NCI-H2227 treated with DMSO at 0.1 percent for 48 hours (cell line): ENCODE results near the gene TMEM245.
"Not testable (repeated sequence)": the region's sequence is repeated elsewhere in the genome, so short reads cannot be mapped to it uniquely, and the experiment has no call there.

Experiments used
- DNase-seq: peaks from one replicate; lab custom pipeline; 2025; lab: John Stamatoyannopoulos, UW

TMEM245 gene

GRCh38 chr9:109063760-109064159 is 56.0 kb downstream of the TMEM245 start:
- DNase-seq, result no peak

DNA sequence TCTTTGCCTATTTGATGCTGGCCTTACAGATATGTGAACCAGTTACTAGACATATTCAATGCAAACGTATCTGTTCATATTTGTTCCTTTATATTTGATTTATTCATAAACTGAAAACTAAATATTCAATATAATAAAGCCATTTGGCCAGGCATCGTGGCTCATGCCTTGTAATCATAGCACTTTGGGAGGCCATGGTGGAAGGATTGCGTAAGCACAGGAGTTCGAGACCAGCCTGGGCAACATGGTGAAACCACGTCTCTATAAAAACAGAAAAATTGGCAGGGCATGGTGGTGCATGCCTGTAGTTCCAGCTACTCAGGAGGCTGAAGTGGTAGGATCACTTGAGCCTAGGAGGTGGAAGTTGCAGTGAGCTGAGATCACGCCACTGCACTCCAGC is 57.2 kb downstream of the TMEM245 start:
- DNase-seq, result no peak

GRCh38 chr9:109060191-109060590 is 59.6 kb downstream of the TMEM245 start:
- DNase-seq, result no peak

GRCh38 chr9:109053121-109053520 is 66.6 kb downstream of the TMEM245 start:
- not testable (repeated sequence) for DNase-seq

DNA sequence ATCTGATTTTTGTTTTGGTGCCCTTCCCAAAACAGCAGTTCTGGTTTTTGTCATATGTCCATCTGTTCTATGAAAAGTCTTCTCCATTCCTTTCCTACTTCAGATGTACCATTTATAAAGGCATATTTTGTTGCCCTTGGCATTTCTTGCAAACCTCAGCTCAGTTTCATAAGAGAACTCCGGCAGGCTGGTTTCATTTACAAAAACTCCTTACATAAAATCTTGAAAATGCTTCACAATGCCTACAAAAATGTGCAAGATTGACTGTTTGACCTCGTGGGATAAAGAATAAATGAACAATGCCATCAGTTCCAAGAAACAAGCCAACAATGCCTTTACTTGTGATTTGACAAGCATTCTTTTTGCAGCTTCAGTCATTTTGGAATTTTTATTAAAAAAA is 67.3 kb downstream of the TMEM245 start:
- DNase-seq, result no peak

- DNase-seq, result no peak
Observed at GRCh38 chr9:109051733-109052132, 68.0 kb downstream of the TMEM245 start.

- DNase-seq, result no peak
Observed at GRCh38 chr9:109050444-109050843, 69.3 kb downstream of the TMEM245 start.

GRCh38 chr9:109048822-109049221 is 70.9 kb downstream of the TMEM245 start:
- no peak for DNase-seq

- DNase-seq, result no peak
Observed at GRCh38 chr9:109047259-109047658, 72.5 kb downstream of the TMEM245 start.

GRCh38 chr9:109046346-109046745 is 73.4 kb downstream of the TMEM245 start:
- DNase-seq, result no peak

DNA sequence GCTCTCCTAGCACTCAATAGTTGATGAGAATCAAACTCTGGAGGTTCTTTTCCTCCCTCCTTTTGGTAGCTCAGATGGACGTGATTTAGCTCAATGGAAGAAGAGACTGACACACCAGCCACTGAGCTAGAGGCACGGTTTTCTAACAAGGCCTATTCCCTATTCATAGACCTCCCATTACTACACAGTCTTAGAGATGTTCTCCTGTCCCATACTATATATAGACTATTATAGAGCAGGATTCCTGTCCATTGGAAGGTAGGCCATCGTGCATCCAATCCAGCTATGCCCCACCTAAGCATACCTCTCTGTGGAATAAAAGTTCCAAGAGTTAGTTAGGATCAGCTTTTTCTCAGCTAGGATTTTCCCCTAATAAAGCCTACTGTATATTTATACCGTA is 76.2 kb downstream of the TMEM245 start:
- DNase-seq, result no peak

DNA sequence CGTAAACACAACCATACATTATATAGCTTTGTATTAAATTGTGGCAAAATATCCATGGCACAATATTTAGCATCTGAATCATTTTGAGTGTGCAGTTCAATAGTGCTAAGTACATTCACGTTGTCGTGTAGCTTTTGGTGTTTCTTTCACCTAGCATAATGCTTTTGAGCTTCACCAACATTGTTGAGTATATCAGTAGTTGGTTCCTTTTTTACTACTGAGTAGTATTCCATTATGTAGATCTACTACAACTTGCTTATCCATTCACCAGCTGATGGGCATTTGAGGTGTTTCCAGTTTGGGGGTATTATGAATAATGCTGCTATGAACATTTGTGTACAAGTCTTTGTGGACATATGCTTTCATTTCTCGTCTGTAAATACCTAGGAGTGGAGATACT is 79.2 kb downstream of the TMEM245 start:
- no peak for DNase-seq

DNA sequence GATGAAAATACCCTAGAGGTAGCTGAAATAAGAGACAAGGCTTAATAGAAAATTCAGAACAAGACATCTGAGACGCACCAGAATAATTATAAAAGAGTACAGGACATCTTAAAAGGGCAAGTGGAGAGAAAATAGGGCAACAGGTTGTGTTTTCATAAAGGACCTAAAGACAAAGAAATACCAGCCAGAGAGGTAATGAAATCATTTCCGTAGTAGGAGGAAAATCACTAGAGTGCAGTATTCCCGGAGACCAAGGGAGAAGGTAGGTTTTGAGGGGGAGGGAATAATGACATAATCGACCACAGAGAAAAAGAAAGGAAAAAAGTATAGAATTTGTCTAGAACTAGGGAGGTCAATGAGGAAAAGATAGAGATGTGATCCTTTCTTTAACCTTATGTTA is 80.2 kb downstream of the TMEM245 start:
- DNase-seq, result no peak

DNA sequence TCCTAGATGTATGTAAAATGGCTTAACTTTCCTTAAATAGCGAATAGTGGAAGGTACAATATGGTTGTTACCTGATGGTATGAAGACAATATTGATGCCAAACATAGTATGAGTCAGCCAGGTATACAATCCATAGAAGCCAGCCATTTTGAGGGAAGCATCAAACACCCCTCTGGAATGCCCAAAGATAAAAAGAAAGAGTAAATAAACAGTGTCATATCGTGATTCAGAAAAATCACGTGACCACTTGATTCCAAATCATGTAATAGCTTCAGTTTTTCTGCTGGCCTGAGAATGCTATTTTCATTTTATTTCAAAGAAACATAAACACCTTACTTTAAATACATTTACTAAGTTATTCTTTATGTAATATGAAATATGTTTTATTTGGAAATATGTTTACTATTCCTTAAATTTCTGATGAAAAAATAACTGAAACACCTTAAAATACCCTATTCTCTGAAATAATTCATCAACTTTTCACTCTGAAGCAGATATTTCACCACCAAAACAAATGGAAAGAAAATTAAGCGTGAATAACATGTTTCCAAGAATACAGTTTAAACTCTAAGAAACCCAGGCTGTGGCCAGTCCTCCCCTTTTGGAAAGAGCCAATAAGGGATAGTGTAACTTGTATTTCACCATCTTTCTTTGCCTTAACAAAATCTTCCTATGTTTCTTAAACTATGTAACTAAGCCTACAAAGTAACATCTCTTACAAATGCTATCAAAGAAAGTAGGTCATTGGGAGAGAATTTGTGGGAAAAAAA is 81.6 kb downstream of the TMEM245 start:
- DNase-seq, result no peak

DNA sequence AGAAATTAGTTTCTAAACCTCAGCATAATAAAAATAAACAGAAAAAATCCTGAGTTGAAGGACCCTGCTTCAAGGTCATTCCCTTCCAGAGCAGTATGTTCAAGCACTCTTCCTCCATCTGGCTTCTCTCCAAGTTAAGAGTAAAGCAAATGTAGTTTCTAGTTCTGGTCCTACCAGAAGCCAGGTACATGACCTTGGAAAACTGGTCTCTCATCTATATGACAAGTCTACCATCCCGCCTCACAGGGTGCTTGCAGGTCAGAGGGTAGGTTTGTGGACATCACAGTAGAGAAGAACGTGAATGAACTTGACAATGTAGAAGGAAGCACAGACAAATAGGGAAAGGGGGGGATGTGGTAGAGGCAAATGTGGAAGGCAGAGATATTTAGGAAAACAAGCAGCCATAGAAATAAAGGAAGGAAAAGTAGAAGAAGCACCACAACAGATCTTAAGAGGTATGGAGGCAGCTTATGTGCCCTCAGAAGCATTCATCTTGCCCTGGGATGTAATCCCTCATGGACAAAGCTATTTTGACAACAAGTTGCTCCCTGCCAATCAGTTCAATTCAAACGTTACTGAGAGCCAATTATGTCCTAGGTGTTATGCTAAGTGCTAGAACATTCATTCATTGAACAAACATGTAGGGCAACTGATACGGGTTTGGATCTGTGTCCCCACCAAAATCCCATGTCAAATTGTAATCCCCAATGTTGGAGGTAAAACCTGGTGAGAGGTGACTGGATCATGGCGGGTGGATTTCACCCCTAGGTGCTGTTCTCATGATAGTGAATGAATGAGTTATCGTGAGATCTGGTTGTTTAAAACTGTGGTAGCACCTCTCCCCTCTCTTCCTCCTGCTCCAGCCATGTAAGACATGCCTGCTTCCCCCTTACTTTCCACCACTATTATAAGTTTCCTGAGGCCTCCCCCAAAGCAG is 82.7 kb downstream of the TMEM245 start:
- DNase-seq, result no peak

GRCh38 chr9:109035684-109036423 is 83.9 kb downstream of the TMEM245 start:
- DNase-seq, result no peak

GRCh38 chr9:109033941-109034700 is 85.6 kb downstream of the TMEM245 start:
- DNase-seq, result no peak

- DNase-seq, result no peak
Observed at GRCh38 chr9:109031241-109031640, 88.5 kb downstream of the TMEM245 start.

- no peak for DNase-seq
Observed at GRCh38 chr9:109030426-109030825, 89.3 kb downstream of the TMEM245 start.

DNA sequence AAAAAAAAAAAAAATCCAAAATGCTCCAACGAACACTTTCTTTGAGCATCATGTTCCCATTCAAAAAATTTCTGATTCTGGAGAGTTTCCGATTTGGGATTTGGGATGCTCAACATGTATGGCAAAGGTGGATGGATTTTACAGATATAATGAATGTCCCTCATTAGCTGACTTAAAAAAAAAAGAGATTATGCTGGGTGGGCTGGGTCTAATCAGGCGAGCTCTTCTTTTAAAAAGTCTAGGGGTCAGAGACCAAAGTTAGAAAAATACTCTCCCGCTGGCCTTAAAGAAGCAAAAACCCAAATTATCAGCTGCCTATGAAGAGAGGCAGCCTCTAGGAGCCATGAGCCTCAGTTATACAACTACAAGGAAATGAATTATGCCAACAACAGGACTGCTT is 91.3 kb downstream of the TMEM245 start:
- no peak for DNase-seq

- no peak for DNase-seq
Observed at GRCh38 chr9:109027176-109027575, 92.6 kb downstream of the TMEM245 start.

GRCh38 chr9:109026306-109026705 is 93.4 kb downstream of the TMEM245 start:
- no peak for DNase-seq
